Measurements from ENCODE around the gene RNF150. TPM values are rescaled to one million over a fixed set of nuclear protein-coding genes. Genes with fewer than 3 reads are reported as not detected.

The RNF150 gene
- total and polyA plus RNA-seq, 2 of the 8 experiments (the other 6 are each of a cell fraction or from before 2014, with no cell fraction given), result 3.4 to 4.8 TPM

DNA sequence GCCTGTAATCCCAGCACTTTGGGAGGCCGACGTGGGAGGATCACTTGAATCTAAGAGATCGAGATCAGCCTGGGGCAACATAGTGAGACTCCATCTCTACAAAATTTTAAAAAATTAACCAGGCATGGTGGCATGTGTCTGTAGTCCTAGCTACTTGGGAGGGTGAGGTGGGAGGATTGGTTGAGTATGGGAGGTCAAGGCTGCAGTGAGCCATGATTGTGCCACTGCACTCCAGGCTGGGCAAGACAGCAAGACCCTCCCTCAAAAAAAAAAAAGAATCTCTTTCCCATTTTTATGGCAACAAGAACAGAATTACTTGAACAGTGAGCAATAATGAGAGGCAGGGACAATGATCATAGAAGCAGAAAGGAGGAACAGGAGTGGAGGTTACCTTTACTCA, 94.8 kb downstream of the RNF150 start (continued):
- TF ChIP-seq ZNF274 (IDR thresholded peaks at IDR 0.05; ENCODE audit: borderline replicate concordance, extremely low read depth, low read length) (no peak), RXRA (IDR thresholded peaks at IDR 0.05; ENCODE audit: insufficient read depth, low read depth, low read length) (no peak)

GRCh38 chr4:141037446-141037845, 95.8 kb downstream of the RNF150 start:
- no peak overlapping the region for H3K4me3 ChIP-seq (ENCODE audit: extremely low read depth in 1 of 4, insufficient read depth in 2 of 4, low read depth in 3 of 4, low read length in 4 of 4)
- H3K9ac ChIP-seq (replicated peaks in 1 of 4; ENCODE audit: extremely low read depth in 1 of 4, low read depth in 3 of 4, low read length in 3 of 4), result no peak overlapping the region
- no peak for FAIRE-seq
- no peak overlapping the region for H2BK12ac ChIP-seq (ENCODE audit: low read depth, low read length)
- H3K9me3 ChIP-seq (ENCODE audit: insufficient read depth in 2 of 2, low read depth in 1 of 2, low read length in 1 of 2), result no peaks in the 10 kb centered on the region
- no peak overlapping the region for H2BK15ac ChIP-seq (ENCODE audit: low read length)
- no peak overlapping the region for H3K18ac ChIP-seq (ENCODE audit: extremely low read depth, low read length)
- H3K14ac ChIP-seq (ENCODE audit: insufficient read length), result no peak overlapping the region
- no peak overlapping the region for H2AFZ ChIP-seq (ENCODE audit: low read length)
- H2AK5ac ChIP-seq (ENCODE audit: low read depth, low read length), result no peak overlapping the region
- H3K36me3 ChIP-seq (ENCODE audit: control insufficient read depth in 2 of 4, insufficient read depth in 4 of 4, low read length in 3 of 4), result no peaks in the 10 kb centered on the region
- H3K79me2 ChIP-seq (ENCODE audit: control insufficient read depth in 1 of 2, insufficient read depth in 2 of 2, low read length in 2 of 2), result no peaks in the 10 kb centered on the region
- no peak overlapping the region for H4K8ac ChIP-seq (ENCODE audit: extremely low read depth, insufficient read depth, low read length)
- POLR2A ChIA-PET (ENCODE audit: partially characterized antibody), result no interaction called here
- H3K79me1 ChIP-seq (ENCODE audit: low read depth, low read length), result no peaks in the 10 kb centered on the region
- H3K27ac ChIP-seq (ENCODE audit: low read depth, low read length), result no peak overlapping the region
- no peak overlapping the region for H3K4ac ChIP-seq (replicated peaks; ENCODE audit: insufficient read length, low read depth, low read length)
- no peak overlapping the region for H4K5ac ChIP-seq (ENCODE audit: insufficient read length, low read depth, low read length)
- CTCF ChIA-PET (ENCODE audit: partially characterized antibody), result no interaction called here
- H3K27me3 ChIP-seq (replicated peaks in 1 of 4; ENCODE audit: control insufficient read depth in 3 of 4, extremely low read depth in 1 of 4, insufficient read depth in 3 of 4, low read length in 3 of 4), result no peaks in the 10 kb centered on the region
- no peak overlapping the region for H2BK20ac ChIP-seq (ENCODE audit: low read length)
- DNase-seq (ENCODE audit: low read depth in 1 of 2, low spot score in 2 of 2), result no peak
- H3K23me2 ChIP-seq (ENCODE audit: low read depth, low read length), result no peaks in the 10 kb centered on the region
- no peak overlapping the region for H3K23ac ChIP-seq (ENCODE audit: insufficient read length)
- no peak overlapping the region for H3K56ac ChIP-seq (replicated peaks; ENCODE audit: insufficient read length, low read depth, low read length)
- no peak overlapping the region for H2BK120ac ChIP-seq (replicated peaks; ENCODE audit: low read depth, low read length)
- H2BK5ac ChIP-seq (ENCODE audit: low read depth, low read length), result no peak overlapping the region
- no peaks in the 10 kb centered on the region for H3K4me1 ChIP-seq (replicated peaks in 1 of 4; ENCODE audit: control insufficient read depth in 3 of 4, insufficient read depth in 4 of 4, low read length in 3 of 4)
- no peaks in the 10 kb centered on the region for H4K20me1 ChIP-seq (replicated peaks in 1 of 2; ENCODE audit: control insufficient read depth in 1 of 2, insufficient read depth in 2 of 2, low read length in 2 of 2)
- no peak overlapping the region for H3K4me2 ChIP-seq (ENCODE audit: insufficient read depth in 1 of 2, low read depth in 2 of 2, low read length in 2 of 2)
- no peak overlapping the region for H4K91ac ChIP-seq (replicated peaks; ENCODE audit: insufficient read length, low read length)
- TF ChIP-seq GABPA (IDR thresholded peaks at IDR 0.05; ENCODE audit: borderline replicate concordance, insufficient read depth, low read length) (no peak), BCL11A (IDR thresholded peaks at IDR 0.05; ENCODE audit: low read depth in 2 of 2, low read length in 2 of 2) (no peak), SIX5 (IDR thresholded peaks at IDR 0.05; ENCODE audit: low read depth, low read length) (no peak), NRF1 (IDR thresholded peaks at IDR 0.05; ENCODE audit: low read depth, low read length) (no peak), TAF1 (IDR thresholded peaks at IDR 0.05; ENCODE audit: low read depth, low read length) (no peak), TBP (IDR thresholded peaks at IDR 0.05; ENCODE audit: low read depth, low read length) (no peak), SAP30 (IDR thresholded peaks at IDR 0.05; ENCODE audit: insufficient read depth, insufficient replicate concordance, low read length) (no peak), BACH1 (IDR thresholded peaks at IDR 0.05; ENCODE audit: low read length) (no peak), ATF2 (IDR thresholded peaks at IDR 0.05; ENCODE audit: low read length) (no peak)

Measured in H1 (cell line).